Measurements from ENCODE around the gene ZNF526. TPM values are rescaled to one million over a fixed set of nuclear protein-coding genes. Genes with fewer than 3 reads are reported as not detected.

Gene ZNF526
- total and polyA plus RNA-seq, 9 of the 15 experiments (the other 6 are each of a cell fraction or from before 2014, with no cell fraction given) = 1.3 to 17.9 (median 6.2) TPM

- TF ChIP-seq CTCF (IDR thresholded peaks at IDR 0.05 in 2 of 3, conservative IDR thresholded peaks at IDR 0.05 in 1 of 3; ENCODE audit: insufficient read depth in 2 of 3, low read depth in 1 of 3, low read length in 3 of 3) = no peak
- TF ChIP-seq KDM1A (IDR thresholded peaks at IDR 0.05) = no peak
- TF ChIP-seq TBL1XR1 (IDR thresholded peaks at IDR 0.05; ENCODE audit: low read length in 2 of 2) = peak; percentile 35 to 65; a peak in 2 of 4 replicates
- TF ChIP-seq GABPA (tag; conservative IDR thresholded peaks at IDR 0.05; ENCODE audit: low read depth) = no peak
- 0 out of 2 replicates have a peak, but pooled peaks have one; percentile 46 for TF ChIP-seq ZNF41 (CRISPR knock-in tag; conservative IDR thresholded peaks at IDR 0.05)
- TF ChIP-seq PREB (CRISPR knock-in tag; IDR thresholded peaks at IDR 0.05) = no peak
- peak in 1 of 2 experiments; percentile 61 for TF ChIP-seq E2F6 (IDR thresholded peaks at IDR 0.05; ENCODE audit: borderline replicate concordance in 1 of 2, extremely low read depth in 1 of 2, insufficient read depth in 1 of 2, insufficient read length in 1 of 2, low read depth in 1 of 2, low read length in 1 of 2, poor library complexity in 1 of 2, severe bottlenecking in 1 of 2)
- TF ChIP-seq ZNF561 (CRISPR knock-in tag; conservative IDR thresholded peaks at IDR 0.05) = no peak
- no peak for TF ChIP-seq MED1 (CRISPR knock-in tag; IDR thresholded peaks at IDR 0.05; ENCODE audit: borderline replicate concordance)
- TF ChIP-seq ZNF384 (IDR thresholded peaks at IDR 0.05; ENCODE audit: low read depth, low read length) = no peak
- TF ChIP-seq, protein P1, sequence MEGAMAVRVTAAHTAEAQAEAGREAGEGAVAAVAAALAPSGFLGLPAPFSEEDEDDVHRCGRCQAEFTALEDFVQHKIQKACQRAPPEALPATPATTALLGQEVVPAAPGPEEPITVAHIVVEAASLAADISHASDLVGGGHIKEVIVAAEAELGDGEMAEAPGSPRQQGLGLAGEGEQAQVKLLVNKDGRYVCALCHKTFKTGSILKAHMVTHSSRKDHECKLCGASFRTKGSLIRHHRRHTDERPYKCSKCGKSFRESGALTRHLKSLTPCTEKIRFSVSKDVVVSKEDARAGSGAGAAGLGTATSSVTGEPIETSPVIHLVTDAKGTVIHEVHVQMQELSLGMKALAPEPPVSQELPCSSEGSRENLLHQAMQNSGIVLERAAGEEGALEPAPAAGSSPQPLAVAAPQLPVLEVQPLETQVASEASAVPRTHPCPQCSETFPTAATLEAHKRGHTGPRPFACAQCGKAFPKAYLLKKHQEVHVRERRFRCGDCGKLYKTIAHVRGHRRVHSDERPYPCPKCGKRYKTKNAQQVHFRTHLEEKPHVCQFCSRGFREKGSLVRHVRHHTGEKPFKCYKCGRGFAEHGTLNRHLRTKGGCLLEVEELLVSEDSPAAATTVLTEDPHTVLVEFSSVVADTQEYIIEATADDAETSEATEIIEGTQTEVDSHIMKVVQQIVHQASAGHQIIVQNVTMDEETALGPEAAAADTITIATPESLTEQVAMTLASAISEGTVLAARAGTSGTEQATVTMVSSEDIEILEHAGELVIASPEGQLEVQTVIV (CRISPR knock-in tag; IDR thresholded peaks at IDR 0.05; ENCODE audit: borderline replicate concordance) = no peak
- peak; percentile 90 for TF ChIP-seq POLR2G (IDR thresholded peaks at IDR 0.05; ENCODE audit: low read depth, low read length)
- TF ChIP-seq, protein P2, sequence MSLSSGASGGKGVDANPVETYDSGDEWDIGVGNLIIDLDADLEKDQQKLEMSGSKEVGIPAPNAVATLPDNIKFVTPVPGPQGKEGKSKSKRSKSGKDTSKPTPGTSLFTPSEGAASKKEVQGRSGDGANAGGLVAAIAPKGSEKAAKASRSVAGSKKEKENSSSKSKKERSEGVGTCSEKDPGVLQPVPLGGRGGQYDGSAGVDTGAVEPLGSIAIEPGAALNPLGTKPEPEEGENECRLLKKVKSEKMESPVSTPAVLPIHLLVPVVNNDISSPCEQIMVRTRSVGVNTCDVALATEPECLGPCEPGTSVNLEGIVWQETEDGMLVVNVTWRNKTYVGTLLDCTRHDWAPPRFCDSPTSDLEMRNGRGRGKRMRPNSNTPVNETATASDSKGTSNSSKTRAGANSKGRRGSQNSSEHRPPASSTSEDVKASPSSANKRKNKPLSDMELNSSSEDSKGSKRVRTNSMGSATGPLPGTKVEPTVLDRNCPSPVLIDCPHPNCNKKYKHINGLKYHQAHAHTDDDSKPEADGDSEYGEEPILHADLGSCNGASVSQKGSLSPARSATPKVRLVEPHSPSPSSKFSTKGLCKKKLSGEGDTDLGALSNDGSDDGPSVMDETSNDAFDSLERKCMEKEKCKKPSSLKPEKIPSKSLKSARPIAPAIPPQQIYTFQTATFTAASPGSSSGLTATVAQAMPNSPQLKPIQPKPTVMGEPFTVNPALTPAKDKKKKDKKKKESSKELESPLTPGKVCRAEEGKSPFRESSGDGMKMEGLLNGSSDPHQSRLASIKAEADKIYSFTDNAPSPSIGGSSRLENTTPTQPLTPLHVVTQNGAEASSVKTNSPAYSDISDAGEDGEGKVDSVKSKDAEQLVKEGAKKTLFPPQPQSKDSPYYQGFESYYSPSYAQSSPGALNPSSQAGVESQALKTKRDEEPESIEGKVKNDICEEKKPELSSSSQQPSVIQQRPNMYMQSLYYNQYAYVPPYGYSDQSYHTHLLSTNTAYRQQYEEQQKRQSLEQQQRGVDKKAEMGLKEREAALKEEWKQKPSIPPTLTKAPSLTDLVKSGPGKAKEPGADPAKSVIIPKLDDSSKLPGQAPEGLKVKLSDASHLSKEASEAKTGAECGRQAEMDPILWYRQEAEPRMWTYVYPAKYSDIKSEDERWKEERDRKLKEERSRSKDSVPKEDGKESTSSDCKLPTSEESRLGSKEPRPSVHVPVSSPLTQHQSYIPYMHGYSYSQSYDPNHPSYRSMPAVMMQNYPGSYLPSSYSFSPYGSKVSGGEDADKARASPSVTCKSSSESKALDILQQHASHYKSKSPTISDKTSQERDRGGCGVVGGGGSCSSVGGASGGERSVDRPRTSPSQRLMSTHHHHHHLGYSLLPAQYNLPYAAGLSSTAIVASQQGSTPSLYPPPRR (CRISPR knock-in tag; IDR thresholded peaks at IDR 0.05; ENCODE audit: borderline replicate concordance) = no peak
- TF ChIP-seq KLF13 (tag; IDR thresholded peaks at IDR 0.05; ENCODE audit: borderline replicate concordance, low read depth) = no peak
- no peak for TF ChIP-seq MCM5 (IDR thresholded peaks at IDR 0.05; ENCODE audit: low read depth)
Observed at GRCh38 chr19:42268142-42268703, 48.1 kb downstream of the ZNF526 start (continued).

Measured in K562 (cell line).